ENCODE measurements around the gene CDIPT.
A peak's percentile ranks its signal among the peaks of the same experiment; 100 is the strongest.

CDIPT gene

GRCh38 chr16:29820271-29820701 lies 42.7 kb downstream of the CDIPT start, which contains the start of gene MVP:
TSS of gene MVP (plus strand) at chr16:29820462. CDS start at chr16:29830550, 10,088 bp downstream.
- DNase-seq (ENCODE audit: low read depth): peak; percentile 70
- peak within 1 kb of the TSS; percentile 97 for H3K4me3 ChIP-seq (ENCODE audit: low read length)
- no peak for TF ChIP-seq CTCF (conservative IDR thresholded peaks at IDR 0.05; ENCODE audit: low read length)

- TF ChIP-seq CTCF (conservative IDR thresholded peaks at IDR 0.05; ENCODE audit: low read length): no peak
- DNase-seq (ENCODE audit: low read depth): no peak
- peak overlapping the region; percentile 97 for H3K4me3 ChIP-seq (ENCODE audit: low read length)
These were observed 43.5 kb downstream of the CDIPT start for GRCh38 chr16:29819506-29819905.

- TF ChIP-seq CTCF (conservative IDR thresholded peaks at IDR 0.05; ENCODE audit: low read length): no peak
- DNase-seq (ENCODE audit: low read depth): no peak
- no peak overlapping the region for H3K4me3 ChIP-seq (ENCODE audit: low read length)
These were observed 44.9 kb downstream of the CDIPT start for GRCh38 chr16:29818082-29818481.

GRCh38 chr16:29816694-29817441 lies 46.2 kb downstream of the CDIPT start:
- DNase-seq (ENCODE audit: low read depth): peak; percentile 60
- TF ChIP-seq CTCF (conservative IDR thresholded peaks at IDR 0.05; ENCODE audit: low read length): no peak; the same call in 1 of the 2 replicates
- peak overlapping the region; percentile 89 for H3K4me3 ChIP-seq (ENCODE audit: low read length)

- TF ChIP-seq CTCF (conservative IDR thresholded peaks at IDR 0.05; ENCODE audit: low read length): peak; percentile 71
These were observed 47.0 kb downstream of the CDIPT start, which contains the start of gene PAGR1 for GRCh38 chr16:29815793-29816693. TSS of gene PAGR1 (plus strand) at chr16:29816152. CDS start at chr16:29816526, 374 bp downstream.

GRCh38 chr16:29815032-29815721 lies 47.8 kb downstream of the CDIPT start:
- no peak for DNase-seq (ENCODE audit: low read depth)
- no peak for TF ChIP-seq CTCF (conservative IDR thresholded peaks at IDR 0.05; ENCODE audit: low read length)
- peak overlapping the region; percentile 89 for H3K4me3 ChIP-seq (ENCODE audit: low read length)

More at GRCh38 chr16:29815793-29816693, 47.0 kb downstream of the CDIPT start, which contains the start of gene PAGR1:
- DNase-seq (ENCODE audit: low read depth): peak; percentile 100
- H3K4me3 ChIP-seq (ENCODE audit: low read length): peak within 1 kb of the TSS; percentile 89
